C4-2B (cell line): ENCODE measurements around the gene NIPAL3.
A peak's percentile ranks its signal among the peaks of the same experiment; 100 is the strongest.

Experiments used
- H3K27ac ChIP-seq: fragments of 450-650 bp; 2 replicates; pipeline ENCODE4 v1.5.1; 2017
- CTCF ChIP-seq: fragments of 450-650 bp; conservative IDR thresholded peaks from 2 replicates; pipeline ENCODE4 v1.5.1; 2017; ENCODE audit warnings: mild to moderate bottlenecking
- ZFX ChIP-seq: fragments of 450-650 bp; IDR thresholded peaks from 2 replicates; pipeline ENCODE4 v1.6.1; 2017

Gene NIPAL3

GRCh38 chr1:24391882-24392603, 23.6 kb upstream of the NIPAL3 start:
- TF ChIP-seq CTCF (no peak; the same call in none of the 2 replicates), ZFX (no peak)
- H3K27ac ChIP-seq: peak overlapping the region; percentile 79

- peak overlapping the region; percentile 79; the same call in 1 of the 2 replicates for H3K27ac ChIP-seq
- TF ChIP-seq CTCF: peak; percentile 73
- TF ChIP-seq ZFX: no peak
These were observed 23.0 kb upstream of the NIPAL3 start for GRCh38 chr1:24392604-24392946.

- no peak for TF ChIP-seq ZFX
- TF ChIP-seq CTCF: no peak
- H3K27ac ChIP-seq: no peak overlapping the region
These were observed 22.5 kb upstream of the NIPAL3 start for GRCh38 chr1:24392982-24393650.

- H3K27ac ChIP-seq: no peak overlapping the region
- TF ChIP-seq CTCF (no peak), ZFX (no peak)
These were observed 21.7 kb upstream of the NIPAL3 start for GRCh38 chr1:24393892-24394291.

GRCh38 chr1:24400065-24400464, 15.5 kb upstream of the NIPAL3 start:
- no peak overlapping the region for H3K27ac ChIP-seq
- TF ChIP-seq ZFX (no peak), CTCF (no peak)

GRCh38 chr1:24403806-24404205, 11.8 kb upstream of the NIPAL3 start:
- TF ChIP-seq CTCF (no peak), ZFX (no peak)
- H3K27ac ChIP-seq: no peak overlapping the region

GRCh38 chr1:24406788-24407187, 8.8 kb upstream of the NIPAL3 start:
- TF ChIP-seq ZFX (no peak), CTCF (no peak)
- H3K27ac ChIP-seq: no peak overlapping the region
